HFF-Myc (cell line): ENCODE measurements around the gene CLCN2.

Source experiments
- DNase-seq: peaks from one replicate; pipeline ENCODE4 v3.0.0-alpha.2; 2011; ENCODE audit warnings: low read depth; ENCODE audit errors: extremely low read depth
- H3K4me3 ChIP-seq: replicated peaks from 2 replicates; pipeline ENCODE4 v1.5.1; 2011; ENCODE audit warnings: low read depth, mild to moderate bottlenecking, control low read depth, low read length
- CTCF ChIP-seq: IDR thresholded peaks from 2 replicates; pipeline ENCODE4 v1.5.1; 2012; ENCODE audit warnings: mild to moderate bottlenecking, low read depth, low read length, control low read depth; ENCODE audit errors: missing control alignments

Gene CLCN2

GRCh38 chr3:184349563-184350470 lies 11.6 kb downstream of the CLCN2 start:
- TF ChIP-seq CTCF, result no peak

DNA sequence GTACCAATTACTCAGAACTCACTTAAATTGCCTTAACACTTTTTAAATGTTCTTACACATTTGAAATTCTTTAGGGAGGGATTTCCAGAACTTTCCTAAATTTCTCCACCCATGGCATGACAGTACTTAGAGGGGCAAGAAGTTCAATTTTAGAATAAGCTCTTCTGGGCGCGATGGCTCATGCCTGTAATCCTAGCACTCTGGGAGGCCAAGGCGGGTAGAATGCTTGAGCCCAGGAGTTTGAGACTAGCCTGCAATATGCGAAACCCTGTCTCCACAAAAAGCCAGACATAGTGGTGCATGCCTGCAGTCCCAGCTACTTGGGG lies 13.4 kb downstream of the CLCN2 start:
- no peak overlapping the region for H3K4me3 ChIP-seq
- no peak for DNase-seq
- no peak for TF ChIP-seq CTCF

More at GRCh38 chr3:184349563-184350470, 11.6 kb downstream of the CLCN2 start:
- DNase-seq, result no peak
- no peak overlapping the region for H3K4me3 ChIP-seq

DNA sequence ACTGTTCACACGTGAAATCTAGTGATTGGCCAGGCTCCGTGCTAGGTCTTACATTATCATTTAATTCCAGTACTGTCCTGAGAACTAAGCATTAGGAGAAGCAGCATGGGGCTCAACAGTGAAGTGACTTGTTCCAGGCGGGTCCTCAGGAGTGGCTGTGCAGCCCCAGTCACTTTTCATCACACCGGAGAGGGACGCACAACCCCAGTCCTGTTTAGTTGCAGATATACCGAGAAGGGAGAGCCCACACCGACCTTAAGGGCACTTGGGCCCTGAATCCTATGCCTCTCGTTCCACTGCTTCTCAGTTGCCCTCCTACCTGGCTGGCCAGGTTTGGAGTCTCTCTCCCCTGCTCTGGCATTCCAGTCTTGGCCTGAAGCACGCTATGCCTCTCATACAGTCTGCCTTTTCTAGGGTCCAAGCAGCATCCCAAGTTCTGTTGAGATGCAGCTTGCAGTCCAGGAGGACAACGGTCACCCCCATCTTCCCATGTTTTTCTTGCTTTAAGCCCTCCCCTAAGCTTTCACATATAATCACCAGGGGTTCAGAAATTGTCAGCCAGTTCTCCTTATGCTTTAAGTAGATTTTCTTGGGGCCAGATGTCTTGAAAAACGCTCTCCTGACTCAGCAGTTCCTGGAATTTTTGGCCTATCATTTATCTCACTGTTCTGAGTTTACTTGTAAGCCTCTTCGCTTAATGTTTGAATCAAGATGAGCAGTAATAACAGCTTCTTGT lies 13.9 kb downstream of the CLCN2 start:
- no peak overlapping the region for H3K4me3 ChIP-seq
- no peak for TF ChIP-seq CTCF
- no peak for DNase-seq

- H3K4me3 ChIP-seq, result no peak overlapping the region
- no peak for DNase-seq
- no peak for TF ChIP-seq CTCF
Observed at GRCh38 chr3:184346480-184347190, 14.8 kb downstream of the CLCN2 start.

DNA sequence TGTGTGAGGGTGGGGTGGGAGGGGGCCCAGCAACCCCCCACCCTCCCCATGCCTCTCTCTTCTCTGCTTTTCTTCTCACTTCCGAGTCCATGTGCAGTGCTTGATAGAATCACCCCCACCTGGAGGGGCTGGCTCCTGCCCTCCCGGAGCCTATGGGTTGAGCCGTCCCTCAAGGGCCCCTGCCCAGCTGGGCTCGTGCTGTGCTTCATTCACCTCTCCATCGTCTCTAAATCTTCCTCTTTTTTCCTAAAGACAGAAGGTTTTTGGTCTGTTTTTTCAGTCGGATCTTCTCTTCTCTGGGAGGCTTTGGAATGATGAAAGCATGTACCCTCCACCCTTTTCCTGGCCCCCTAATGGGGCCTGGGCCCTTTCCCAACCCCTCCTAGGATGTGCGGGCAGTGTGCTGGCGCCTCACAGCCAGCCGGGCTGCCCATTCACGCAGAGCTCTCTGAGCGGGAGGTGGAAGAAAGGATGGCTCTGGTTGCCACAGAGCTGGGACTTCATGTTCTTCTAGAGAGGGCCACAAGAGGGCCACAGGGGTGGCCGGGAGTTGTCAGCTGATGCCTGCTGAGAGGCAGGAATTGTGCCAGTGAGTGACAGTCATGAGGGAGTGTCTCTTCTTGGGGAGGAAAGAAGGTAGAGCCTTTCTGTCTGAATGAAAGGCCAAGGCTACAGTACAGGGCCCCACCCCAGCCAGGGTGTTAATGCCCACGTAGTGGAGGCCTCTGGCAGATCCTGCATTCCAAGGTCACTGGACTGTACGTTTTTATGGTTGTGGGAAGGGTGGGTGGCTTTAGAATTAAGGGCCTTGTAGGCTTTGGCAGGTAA lies 15.9 kb downstream of the CLCN2 start:
- TF ChIP-seq CTCF, result peak; percentile 54
- no peak overlapping the region for H3K4me3 ChIP-seq
- DNase-seq, result no peak
